ENCODE measurements around the gene TTF1. TPM values are rescaled to one million over a fixed set of nuclear protein-coding genes. Genes with fewer than 3 reads are reported as not detected.

The TTF1 gene
- total and polyA plus RNA-seq, 2 of the 13 experiments (the other 11 are each of a cell fraction or from before 2014, with no cell fraction given), result 3.4 to 9.8 TPM

GRCh38 chr9:132327537-132327936, 79.1 kb downstream of the TTF1 start (continued):
- TF ChIP-seq PLSCR1 (CRISPR knock-in tag; IDR thresholded peaks at IDR 0.05; ENCODE audit: borderline replicate concordance), result no peak
- no peak for TF ChIP-seq SKI (IDR thresholded peaks at IDR 0.05; ENCODE audit: partially characterized antibody)
- TF ChIP-seq BATF2 (CRISPR knock-in tag; IDR thresholded peaks at IDR 0.05), result no peak

Small RNA genes lying within 50 kb of the gene (small RNA-seq; reads per million reads assigned to genes)
- 0.10 to 0.97 (median 0.33) reads per million in 3 experiments for gene RNU5D-2P (ENCODE audit: insufficient read depth in 2 of 3, insufficient read length in 3 of 3, low read depth in 2 of 3, low replicate concordance in 1 of 3)

Other genes starting within 250 kb of the TTF1 start
- gene NTNG2, start 244.8 kb downstream of the TTF1 start, total RNA-seq (2016; rRNA removed; fragmentation: Illumina TruSeq; extraction: Trizol), result 0.02 TPM in 1 of 2 replicates, not detected in the other
- 0.36 TPM in 1 of 2 replicates, not detected in the other for gene NTNG2, start 244.8 kb downstream of the TTF1 start, polyA plus RNA-seq (2011; rRNA removed)
- 39.0 and 56.7 TPM in 2 replicates for gene SETX, start 51.9 kb downstream of the TTF1 start, total RNA-seq (2016; rRNA removed; fragmentation: Illumina TruSeq; extraction: Trizol)
- 13.1 and 13.2 TPM in 2 replicates for gene SETX, start 51.9 kb downstream of the TTF1 start, polyA plus RNA-seq (2011; rRNA removed)
- not detected in 2 replicates for gene CFAP77, start 3.4 kb upstream of the TTF1 start, total RNA-seq (2016; rRNA removed; fragmentation: Illumina TruSeq; extraction: Trizol)
- gene CFAP77, start 3.4 kb upstream of the TTF1 start, polyA plus RNA-seq (2011; rRNA removed), result not detected in 2 replicates
- gene BARHL1, start 175.8 kb upstream of the TTF1 start, total RNA-seq (2016; rRNA removed; fragmentation: Illumina TruSeq; extraction: Trizol), result not detected in 2 replicates
- not detected in 2 replicates for gene BARHL1, start 175.8 kb upstream of the TTF1 start, polyA plus RNA-seq (2011; rRNA removed)

Data from HepG2 (cell line).